NT2/D1 (cell line): ENCODE measurements around the gene ATP2A2.

Experiments
- DNase-seq: peaks from one replicate; pipeline ENCODE4 v3.0.0-alpha.2; 2011; ENCODE audit warnings: low read depth, low spot score
- H3K27me3 ChIP-seq: 2 replicates; pipeline ENCODE4 v1.6.0; 2011; ENCODE audit warnings: mild to moderate bottlenecking; ENCODE audit not compliant: insufficient read length, insufficient read depth
- H3K36me3 ChIP-seq: 2 replicates; pipeline ENCODE4 v1.6.1; 2011; ENCODE audit warnings: mild to moderate bottlenecking, low read length, mixed read lengths; ENCODE audit not compliant: insufficient read depth, insufficient read length
- H3K4me1 ChIP-seq: 2 replicates; pipeline ENCODE4 v1.5.1; 2011; ENCODE audit not compliant: insufficient read depth, insufficient read length
- H3K4me3 ChIP-seq: 2 replicates; pipeline ENCODE4 v1.5.1; 2011; ENCODE audit warnings: low read depth; ENCODE audit not compliant: insufficient read length
- H3K9ac ChIP-seq: 2 replicates; pipeline ENCODE4 v1.6.0; 2011; ENCODE audit warnings: low read depth; ENCODE audit not compliant: insufficient read length
- H3K9me3 ChIP-seq: 2 replicates; pipeline ENCODE4 v1.5.1; 2011; ENCODE audit warnings: mild to moderate bottlenecking, low read length; ENCODE audit not compliant: insufficient read depth
- SUZ12 ChIP-seq: IDR thresholded peaks from 2 replicates; pipeline ENCODE4 v1.6.1; 2011; ENCODE audit not compliant: insufficient read length, insufficient read depth; ENCODE audit errors: extremely low read depth
- YY1 ChIP-seq: IDR thresholded peaks from 2 replicates; pipeline ENCODE4 v1.6.1; 2011; ENCODE audit not compliant: insufficient read length, insufficient read depth
- ZNF274 ChIP-seq: IDR thresholded peaks from 2 replicates; pipeline ENCODE4 v1.6.1; 2011; ENCODE audit warnings: mild to moderate bottlenecking, low read depth, low read length

ATP2A2 gene

DNA sequence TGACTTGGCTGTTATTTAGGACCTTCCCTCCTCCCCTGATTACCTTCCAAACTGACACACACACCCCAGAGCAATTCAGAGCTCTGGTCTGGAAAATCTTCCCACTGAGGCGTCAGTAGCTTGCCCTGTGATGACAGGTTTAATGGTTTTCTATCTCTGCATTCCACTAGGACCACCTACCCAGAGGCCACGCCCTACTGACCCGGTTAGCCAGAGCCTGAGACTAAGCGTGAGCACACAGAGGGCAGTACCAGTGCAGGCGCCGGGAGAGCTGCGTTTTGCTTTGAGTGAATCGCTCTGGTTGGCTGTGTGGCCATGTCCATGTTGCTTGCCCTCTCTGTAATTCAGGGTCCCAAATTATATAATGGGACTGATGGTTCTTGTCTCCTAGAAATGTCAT, 36.2 kb upstream of the ATP2A2 start:
- H3K4me1 ChIP-seq, result peaks cover 3% of the 10 kb centered on the region
- no peaks in the 10 kb centered on the region for H3K36me3 ChIP-seq
- no peak for TF ChIP-seq SUZ12
- TF ChIP-seq YY1, result no peak
- no peak for TF ChIP-seq ZNF274
- no peaks in the 10 kb centered on the region for H3K27me3 ChIP-seq
- no peak overlapping the region for H3K4me3 ChIP-seq
- no peak for DNase-seq
- H3K9ac ChIP-seq, result no peak overlapping the region
- no peaks in the 10 kb centered on the region for H3K9me3 ChIP-seq

DNA sequence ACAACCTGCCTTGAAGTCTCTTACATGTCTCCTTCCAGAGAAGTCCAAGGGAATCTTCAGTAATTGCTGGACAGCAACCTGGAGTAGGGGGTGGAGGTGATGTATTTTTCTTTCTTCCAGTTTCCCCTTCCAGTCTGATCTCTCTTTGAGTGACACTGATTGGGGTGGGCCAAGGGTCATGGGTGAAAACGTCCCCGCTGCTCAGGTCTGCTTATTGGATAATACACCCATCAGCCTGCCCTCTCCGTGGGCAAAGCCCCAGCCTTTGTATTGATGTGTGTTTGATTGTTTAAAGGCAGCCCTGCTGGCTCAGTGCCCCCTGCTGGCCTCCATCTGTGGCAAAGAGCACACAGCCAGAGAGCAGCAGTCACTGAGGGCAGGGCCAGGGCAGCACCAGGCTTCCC, 35.7 kb upstream of the ATP2A2 start:
- no peak overlapping the region for H3K9ac ChIP-seq
- H3K36me3 ChIP-seq, result no peaks in the 10 kb centered on the region
- no peak for DNase-seq
- TF ChIP-seq YY1 (no peak), ZNF274 (no peak), SUZ12 (no peak)
- peaks cover 3% of the 10 kb centered on the region for H3K4me1 ChIP-seq
- H3K27me3 ChIP-seq, result no peaks in the 10 kb centered on the region
- no peak overlapping the region for H3K4me3 ChIP-seq
- no peaks in the 10 kb centered on the region for H3K9me3 ChIP-seq

DNA sequence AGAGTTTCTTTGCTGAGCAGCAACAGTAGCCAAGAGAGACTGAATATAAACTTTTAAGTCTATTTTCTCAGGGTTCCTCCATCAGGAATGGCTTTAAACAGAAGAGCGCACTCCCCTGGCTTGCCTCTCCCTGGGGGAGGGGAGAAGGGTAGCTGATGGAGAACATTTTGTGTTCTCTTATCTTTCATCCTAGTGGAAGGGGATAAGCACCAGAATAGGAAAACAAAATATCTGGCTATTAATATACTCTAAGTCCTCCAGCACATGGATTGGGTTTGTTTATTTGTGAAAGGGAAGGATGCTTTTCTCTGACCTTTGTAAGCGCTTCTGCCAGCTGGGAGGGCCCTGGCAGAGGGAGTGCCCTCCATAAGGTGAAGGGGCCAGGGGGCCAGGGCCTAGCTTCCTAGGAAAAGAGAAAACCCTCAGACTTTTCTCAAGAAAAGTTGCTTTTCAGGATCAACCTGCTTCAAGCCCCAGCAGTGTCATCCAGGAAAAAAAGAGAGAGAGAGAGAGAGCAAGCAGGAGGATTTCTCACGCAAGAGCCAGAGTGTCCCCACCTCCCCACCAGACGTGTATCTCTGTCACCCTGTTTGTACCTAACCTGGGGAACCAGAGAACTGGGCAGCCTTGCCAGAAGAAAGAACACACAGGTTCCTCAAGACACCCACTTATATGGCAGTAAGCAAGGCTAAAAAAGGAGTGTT, 34.3 kb upstream of the ATP2A2 start:
- Histone ChIP-seq H3K9me3 (no peaks in the 10 kb centered on the region), H3K4me1 (peaks cover 3% of the 10 kb centered on the region), H3K4me3 (no peak overlapping the region), H3K36me3 (no peaks in the 10 kb centered on the region), H3K9ac (no peak overlapping the region), H3K27me3 (no peaks in the 10 kb centered on the region)
- TF ChIP-seq ZNF274 (no peak), SUZ12 (no peak), YY1 (no peak)
- DNase-seq, result no peak

DNA sequence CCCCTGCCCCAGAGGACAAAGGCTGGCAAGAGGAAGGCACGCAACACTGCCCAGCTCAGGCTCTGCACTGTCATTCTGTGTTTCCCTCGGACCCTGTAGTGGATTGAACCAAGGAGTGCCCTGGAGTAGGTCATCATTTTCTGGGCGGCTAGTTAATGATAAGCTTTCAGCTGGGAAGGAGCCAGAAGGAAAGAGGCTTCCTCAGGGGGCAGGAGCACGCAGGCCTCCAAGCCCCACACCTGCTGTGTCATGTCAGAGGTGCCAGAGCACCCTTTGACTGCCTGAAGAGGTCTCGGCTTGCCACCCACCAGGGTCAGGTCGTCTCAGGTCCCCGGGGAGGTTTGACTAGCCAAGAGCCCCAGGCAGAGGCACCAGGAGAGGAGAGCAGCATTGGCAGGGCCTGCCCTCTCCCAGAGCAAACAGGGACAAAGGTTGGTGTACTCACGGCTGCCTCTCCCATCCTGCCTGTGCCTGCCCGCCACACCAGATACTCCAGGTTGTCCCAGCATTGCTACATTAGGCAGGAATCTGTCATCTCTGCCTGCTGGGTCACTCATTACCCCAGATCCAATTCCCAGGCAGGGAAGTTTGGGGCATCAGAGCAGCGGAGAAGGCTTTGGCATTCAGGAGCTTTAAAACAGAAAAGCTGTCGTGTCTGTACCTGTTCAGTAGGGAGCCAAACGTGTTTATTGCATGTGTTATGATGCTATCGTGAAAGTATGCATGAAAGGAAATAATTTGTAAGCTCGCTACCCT, 33.5 kb upstream of the ATP2A2 start:
- H3K27me3 ChIP-seq, result no peaks in the 10 kb centered on the region
- H3K36me3 ChIP-seq, result no peaks in the 10 kb centered on the region
- no peak overlapping the region for H3K4me3 ChIP-seq
- H3K9me3 ChIP-seq, result no peaks in the 10 kb centered on the region
- TF ChIP-seq ZNF274 (no peak), SUZ12 (no peak), YY1 (no peak)
- no peak overlapping the region for H3K9ac ChIP-seq
- no peak for DNase-seq
- H3K4me1 ChIP-seq, result peaks cover 3% of the 10 kb centered on the region

DNA sequence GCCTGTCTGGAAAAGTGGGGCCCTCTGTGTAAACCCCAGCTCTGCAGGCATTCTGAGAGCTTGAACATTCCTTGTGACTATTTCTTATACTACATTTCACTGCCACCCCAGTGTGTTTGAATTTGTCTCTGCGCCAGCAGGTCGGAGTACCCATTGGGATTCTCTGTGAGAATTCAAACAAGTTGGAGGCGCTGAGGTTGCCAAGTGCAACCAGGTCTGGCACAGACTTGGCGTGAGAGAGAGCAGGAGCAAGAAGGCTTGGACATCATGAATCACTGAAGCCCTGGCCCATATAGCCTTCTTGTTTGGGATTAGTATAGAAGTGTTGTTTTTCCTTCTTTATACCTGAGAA, 33.0 kb upstream of the ATP2A2 start:
- no peak overlapping the region for H3K9ac ChIP-seq
- no peaks in the 10 kb centered on the region for H3K36me3 ChIP-seq
- no peaks in the 10 kb centered on the region for H3K27me3 ChIP-seq
- TF ChIP-seq SUZ12 (no peak), ZNF274 (no peak), YY1 (no peak)
- DNase-seq, result no peak
- no peak overlapping the region for H3K4me3 ChIP-seq
- H3K4me1 ChIP-seq, result peaks cover 3% of the 10 kb centered on the region
- H3K9me3 ChIP-seq, result no peaks in the 10 kb centered on the region

DNA sequence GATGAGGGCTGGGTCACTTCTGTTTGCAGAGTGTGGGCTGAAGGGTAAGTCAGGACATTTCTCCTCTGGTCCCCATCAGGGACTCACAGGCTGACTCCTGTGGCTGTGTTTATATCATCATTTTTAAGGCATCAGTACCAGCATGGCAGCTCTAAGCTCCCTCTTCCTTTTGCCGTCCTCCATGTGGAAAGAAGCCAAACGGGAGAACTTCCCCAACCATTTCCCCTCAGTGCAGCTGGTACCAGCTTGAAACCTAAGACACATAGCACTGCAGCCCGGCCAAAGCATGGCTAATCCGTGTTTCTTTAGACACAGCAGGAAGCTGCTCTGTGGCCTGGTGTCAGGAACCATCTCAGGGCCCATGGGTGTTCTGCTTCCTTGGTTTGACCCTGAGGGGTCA, 31.9 kb upstream of the ATP2A2 start:
- no peak for DNase-seq
- Histone ChIP-seq H3K27me3 (no peaks in the 10 kb centered on the region), H3K4me1 (peaks cover 3% of the 10 kb centered on the region), H3K9me3 (no peaks in the 10 kb centered on the region), H3K4me3 (no peak overlapping the region), H3K36me3 (no peaks in the 10 kb centered on the region), H3K9ac (no peak overlapping the region)
- TF ChIP-seq ZNF274, result no peak
- no peak for TF ChIP-seq SUZ12
- TF ChIP-seq YY1, result no peak

DNA sequence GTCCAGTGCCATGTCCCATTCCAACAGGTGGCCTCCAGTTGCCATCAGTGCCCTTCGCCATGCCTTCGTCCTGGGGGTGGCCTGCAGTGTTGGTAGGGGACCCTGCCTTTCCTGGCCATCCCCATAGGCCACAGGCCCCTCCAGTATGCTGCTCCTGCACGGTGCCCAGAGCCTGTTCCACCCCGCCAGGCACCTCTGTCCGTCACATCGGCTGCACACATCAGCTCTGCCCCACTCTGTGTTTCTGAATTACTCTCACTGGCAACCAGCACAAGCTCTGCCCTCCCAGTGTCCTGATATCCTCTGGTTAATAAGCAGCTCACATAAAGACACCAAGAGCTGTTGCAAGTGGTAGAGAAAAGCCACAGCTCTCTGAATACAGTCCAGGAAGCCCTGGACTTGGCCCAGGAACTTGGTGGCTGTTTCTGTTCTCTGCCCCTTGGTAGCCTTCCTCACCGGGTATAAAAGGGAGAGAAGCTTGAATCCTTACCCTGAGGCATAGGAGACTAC, 31.3 kb upstream of the ATP2A2 start:
- H3K27me3 ChIP-seq, result no peaks in the 10 kb centered on the region
- no peaks in the 10 kb centered on the region for H3K9me3 ChIP-seq
- no peaks in the 10 kb centered on the region for H3K36me3 ChIP-seq
- DNase-seq, result no peak
- H3K4me3 ChIP-seq, result no peak overlapping the region
- H3K4me1 ChIP-seq, result peaks cover 3% of the 10 kb centered on the region
- TF ChIP-seq ZNF274 (no peak), YY1 (no peak), SUZ12 (no peak)
- H3K9ac ChIP-seq, result no peak overlapping the region
